ENCODE results near the gene CPN2. TPM values are rescaled to one million over a fixed set of nuclear protein-coding genes. Genes with fewer than 3 reads are reported as not detected.

Gene CPN2
- polyA plus RNA-seq, 12 donors: 0.07 to 0.32 (median 0.09) TPM; not detected in 6

DNA sequence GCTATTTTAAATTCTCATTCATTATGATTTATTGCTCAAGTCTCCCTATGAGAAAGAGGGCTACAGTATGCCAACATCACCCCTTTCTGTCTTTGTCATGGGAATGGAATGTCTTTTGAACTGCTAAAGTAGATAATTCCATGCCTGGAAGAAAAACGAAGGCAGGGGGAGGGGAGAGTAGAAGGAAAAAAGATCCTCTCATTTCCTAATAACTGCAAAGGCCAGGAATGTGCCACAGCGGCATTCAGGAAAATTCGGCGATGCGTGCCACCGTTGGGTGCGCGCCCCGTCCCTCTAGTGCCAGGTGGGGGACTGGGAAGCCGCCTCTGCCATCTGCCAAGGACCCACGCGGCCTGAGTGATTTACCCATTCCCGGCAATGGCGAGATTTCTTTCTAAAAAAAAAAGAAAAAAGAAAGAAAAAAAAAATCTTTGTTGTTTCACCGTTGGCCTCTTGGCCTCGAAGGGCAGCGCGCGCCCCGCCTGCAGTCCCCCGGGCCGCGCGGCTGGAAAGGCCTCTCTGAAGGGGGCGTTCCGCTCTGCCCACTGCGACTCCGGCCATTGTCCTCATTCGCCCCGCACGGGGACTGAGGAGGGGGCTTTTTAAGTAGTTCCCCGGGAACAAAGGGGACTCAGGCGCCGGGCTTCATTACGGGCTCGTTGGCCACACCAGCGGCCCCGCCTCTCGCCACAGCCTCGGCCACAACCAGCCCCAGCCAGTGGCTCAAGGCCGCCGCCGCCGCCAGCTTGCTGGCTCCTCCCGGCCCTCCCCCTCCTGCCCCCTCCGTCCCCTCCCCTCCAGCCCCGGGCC, 54.5 kb downstream of the CPN2 start:
- DNase-seq: peak; percentile 57

DNA sequence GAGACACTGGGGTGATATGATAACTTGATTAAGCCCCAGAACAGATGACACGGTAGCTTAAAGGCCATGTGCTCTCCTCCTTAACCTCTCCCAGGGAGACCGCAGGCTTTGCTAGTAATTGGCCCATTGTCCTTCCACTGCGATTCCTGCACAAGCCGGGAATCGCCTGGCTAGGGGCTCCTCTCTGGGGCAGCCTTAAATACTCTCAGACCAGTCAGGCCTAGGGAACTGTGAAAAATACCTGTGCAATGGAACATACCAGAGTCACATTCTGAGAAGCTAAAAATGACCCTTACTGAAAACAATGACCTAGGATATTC, 56.3 kb downstream of the CPN2 start:
- no peak for DNase-seq

DNA sequence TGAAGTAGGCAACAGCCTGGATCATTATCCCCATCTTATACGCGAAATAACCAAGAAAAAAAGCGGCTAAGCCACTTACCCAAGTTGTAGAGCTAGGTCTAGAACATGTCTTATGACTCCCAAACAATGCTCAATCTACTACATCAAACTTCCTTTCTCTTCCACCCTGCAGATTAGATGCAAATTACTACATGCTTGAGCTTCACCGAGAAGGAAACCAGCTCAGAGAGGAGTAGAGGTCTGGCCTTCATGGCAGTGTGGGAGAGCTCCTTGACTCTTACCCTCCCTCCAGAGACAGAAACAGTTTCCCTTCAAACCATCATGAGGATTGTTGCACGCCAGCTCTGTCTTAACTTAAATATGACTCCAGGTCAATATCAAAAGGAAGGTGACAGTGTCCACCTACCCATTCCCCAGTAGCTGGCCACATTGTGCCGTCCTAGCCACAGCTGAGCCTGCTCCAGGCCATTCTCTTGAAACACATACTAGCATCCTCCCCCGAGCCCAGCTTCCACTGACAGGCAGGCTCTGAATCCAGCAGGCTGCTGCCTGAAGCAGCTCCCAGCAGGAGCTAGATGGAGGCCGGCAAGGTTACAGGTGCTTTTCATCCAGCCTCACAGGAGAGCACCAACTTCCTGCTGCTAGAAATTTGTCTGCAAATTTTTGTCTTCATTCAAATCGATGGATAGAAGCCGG, 56.8 kb downstream of the CPN2 start:
- no peak for DNase-seq

DNA sequence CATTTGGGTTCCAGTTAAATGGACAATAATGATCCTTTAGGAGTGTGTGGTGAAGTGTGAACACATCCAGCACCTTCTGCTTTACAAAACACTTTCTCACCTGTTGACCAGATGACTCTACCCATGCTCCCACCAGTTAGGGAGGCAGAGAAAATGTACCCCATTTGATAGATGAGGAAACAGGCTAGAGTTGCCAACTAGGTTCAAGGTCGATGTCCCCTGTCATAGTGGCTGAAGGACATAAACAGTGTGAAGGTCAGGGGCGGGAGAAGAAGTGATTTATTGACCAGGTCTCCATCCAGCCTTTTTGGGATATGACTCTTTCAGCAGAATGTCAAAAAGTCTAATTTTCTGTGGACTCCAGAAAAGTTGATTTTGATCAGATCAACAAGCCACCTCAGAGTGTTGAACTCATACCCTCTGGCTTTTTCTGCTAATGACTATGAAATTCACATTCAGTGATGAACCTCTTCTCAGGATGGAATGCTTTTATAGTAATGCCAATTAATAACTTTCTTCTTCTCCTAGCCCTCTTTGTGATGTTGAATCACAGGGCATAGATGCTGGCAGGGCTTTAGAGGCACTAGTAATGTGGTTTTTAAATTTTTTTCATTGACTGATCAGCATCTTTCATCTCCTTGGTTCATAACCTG, 57.5 kb downstream of the CPN2 start:
- no peak for DNase-seq

DNA sequence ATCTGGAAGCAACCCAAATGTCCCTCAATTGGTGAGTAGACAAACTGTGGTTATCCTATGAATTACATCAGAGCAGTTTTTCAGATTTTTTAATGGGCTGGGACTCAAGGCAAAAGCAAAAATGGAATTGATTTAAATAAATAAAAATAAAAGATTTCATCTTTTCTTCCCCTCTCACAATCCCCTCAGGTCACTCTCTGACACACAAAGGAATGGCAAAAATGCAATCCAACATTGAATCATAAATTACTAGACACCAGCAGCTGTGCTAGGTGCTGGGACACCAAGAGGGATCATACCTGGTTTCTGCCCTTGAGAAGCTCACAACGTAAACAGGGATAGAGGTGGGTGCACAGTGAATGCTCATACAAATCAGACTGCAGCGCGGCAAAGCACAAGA, 58.8 kb downstream of the CPN2 start:
- DNase-seq: no peak

Other genes starting within 250 kb of the CPN2 start
- gene HES1, start 215.2 kb downstream of the CPN2 start, polyA plus RNA-seq (ENCODE audit: insufficient read length in 12 of 12): 10 to 100 TPM in 11 of 12 donors, not detected in 1; 19.0 to 39.6 (median 27.7) TPM
- gene LRRC15, start 18.4 kb upstream of the CPN2 start, polyA plus RNA-seq (ENCODE audit: insufficient read length in 12 of 12): 1 to 10 TPM in 1 of 12 donors, under 1 TPM in 9, not detected in 2; 0.08 to 1.1 (median 0.38) TPM
- gene GP5, start 47.9 kb upstream of the CPN2 start, polyA plus RNA-seq (ENCODE audit: insufficient read length in 12 of 12): under 1 TPM in 10 of 12 donors, not detected in 2; 0.11 to 0.73 (median 0.22) TPM
- 10 to 100 TPM in 11 of 12 donors, not detected in 1; 22.3 to 41.4 (median 31.9) TPM for gene ATP13A3, start 135.7 kb upstream of the CPN2 start, polyA plus RNA-seq (ENCODE audit: insufficient read length in 12 of 12)